K562 (cell line): Measurements from ENCODE around the gene GNAI2.

Source experiments
- CAMTA2 ChIP-seq: fragments of 250-450 bp; sonication (Bioruptor Pico); conservative IDR thresholded peaks from 2 replicates; pipeline ENCODE4 v1.5.1; 2022
- CHCHD3 ChIP-seq: fragments of 250-450 bp; sonication (Bioruptor Pico); IDR thresholded peaks from 2 replicates; pipeline ENCODE4 v2.1.2; 2022; ENCODE audit warnings: mild to moderate bottlenecking
- FOXJ3 ChIP-seq: sonication (generic); formaldehyde crosslinking; IDR thresholded peaks from 2 replicates; pipeline ENCODE4 v1.4.0; 2020; ENCODE audit warnings: mild to moderate bottlenecking, missing genetic modification reagents
- MAZ ChIP-seq, 2 experiments: fragments of 450-650 bp in 1 of 2; sonication (generic) in 1 of 2; formaldehyde crosslinking; IDR thresholded peaks in 1 of 2; conservative IDR thresholded peaks in 1 of 2; 2 replicates each; pipeline versions ENCODE4 v1.4.0 to v1.5.0; 2020; ENCODE audit warnings: mild to moderate bottlenecking in 1 of 2, missing genetic modification reagents in 1 of 2
- PTRF ChIP-seq: fragments of 450-650 bp; IDR thresholded peaks from 2 replicates; pipeline ENCODE4 v1.6.1; 2016; ENCODE audit warnings: mild to moderate bottlenecking, missing genetic modification characterization, missing compliant biosample characterization
- SIN3A ChIP-seq, 2 experiments: fragments of 150-350 bp in 1 of 2; IDR thresholded peaks; 2 replicates each; pipeline ENCODE4 v1.6.1; 2011 to 2016; ENCODE audit warnings: borderline replicate concordance in 2 of 2, low read depth in 2 of 2, low read length in 2 of 2, mild to moderate bottlenecking in 2 of 2, moderate library complexity in 2 of 2; ENCODE audit not compliant: control insufficient read depth in 1 of 2
- TF ChIP-seq, protein P1 (sequence below), 3 experiments: IDR thresholded peaks in 2 of 3; conservative IDR thresholded peaks in 1 of 3; 2 replicates each; pipeline ENCODE4 v1.5.1; 2011 to 2012; ENCODE audit warnings: low read length in 3 of 3, mild to moderate bottlenecking in 3 of 3, control low read depth in 2 of 3, improper control_type of control experiment in 1 of 3, inconsistent platforms in 1 of 3, low read depth in 1 of 3, mixed read lengths in 1 of 3, moderate library complexity in 1 of 3; ENCODE audit not compliant: insufficient read depth in 2 of 3
- TF ChIP-seq, protein P2 (sequence below): IDR thresholded peaks from 2 replicates; pipeline ENCODE4 v1.6.1; 2014; ENCODE audit warnings: antibody characterized with exemption
- TF ChIP-seq, protein P3 (sequence below), 2 experiments: fragments of 450-650 bp in 1 of 2; sonication (generic) in 1 of 2; formaldehyde crosslinking in 1 of 2; IDR thresholded peaks in 1 of 2; conservative IDR thresholded peaks in 1 of 2; 2 replicates each; pipeline versions ENCODE4 v1.6.1 to v1.8.1; 2016 to 2023; ENCODE audit warnings: mild to moderate bottlenecking in 2 of 2, moderate library complexity in 2 of 2, inconsistent platforms in 1 of 2, missing genetic modification reagents in 1 of 2
- TF ChIP-seq, protein P4 (sequence below): sonication (generic); formaldehyde crosslinking; IDR thresholded peaks from 2 replicates; pipeline ENCODE4 v1.8.0; 2022; ENCODE audit warnings: missing genetic modification reagents, mild to moderate bottlenecking, moderate library complexity, borderline replicate concordance
- TF ChIP-seq, protein P5 (sequence below): fragments of 250-450 bp; sonication (Bioruptor Pico); IDR thresholded peaks from 2 replicates; pipeline ENCODE4 v1.5.0; 2022; ENCODE audit warnings: mild to moderate bottlenecking

DNA sequence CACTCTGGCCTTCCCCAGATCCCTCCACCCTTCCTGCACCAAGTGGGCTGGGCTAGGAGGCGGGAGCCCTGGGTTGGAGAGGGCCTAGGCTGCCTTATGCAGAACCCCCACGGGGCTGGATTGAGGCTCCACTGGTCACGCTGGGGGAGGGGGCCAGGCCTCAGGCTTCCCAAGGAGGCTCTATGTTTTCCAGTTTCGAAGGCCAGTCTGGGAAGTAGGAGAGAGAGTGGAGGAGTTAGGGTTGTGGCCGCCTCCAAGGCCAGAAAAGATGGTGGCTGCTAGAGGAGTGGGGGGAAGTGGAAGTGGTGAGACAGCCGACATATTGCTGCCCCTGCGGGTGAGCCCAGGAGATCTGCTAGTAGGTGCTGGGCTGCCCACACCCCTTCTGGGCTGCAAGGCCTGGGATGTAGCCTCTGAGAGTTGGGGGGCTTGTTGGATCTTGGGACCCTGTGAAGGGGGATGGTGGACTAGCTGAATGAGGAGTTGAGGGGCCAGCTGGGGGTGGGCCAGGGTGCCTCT lies 1.2 kb downstream of the GNAI2 start:
- TF ChIP-seq, protein P1, sequence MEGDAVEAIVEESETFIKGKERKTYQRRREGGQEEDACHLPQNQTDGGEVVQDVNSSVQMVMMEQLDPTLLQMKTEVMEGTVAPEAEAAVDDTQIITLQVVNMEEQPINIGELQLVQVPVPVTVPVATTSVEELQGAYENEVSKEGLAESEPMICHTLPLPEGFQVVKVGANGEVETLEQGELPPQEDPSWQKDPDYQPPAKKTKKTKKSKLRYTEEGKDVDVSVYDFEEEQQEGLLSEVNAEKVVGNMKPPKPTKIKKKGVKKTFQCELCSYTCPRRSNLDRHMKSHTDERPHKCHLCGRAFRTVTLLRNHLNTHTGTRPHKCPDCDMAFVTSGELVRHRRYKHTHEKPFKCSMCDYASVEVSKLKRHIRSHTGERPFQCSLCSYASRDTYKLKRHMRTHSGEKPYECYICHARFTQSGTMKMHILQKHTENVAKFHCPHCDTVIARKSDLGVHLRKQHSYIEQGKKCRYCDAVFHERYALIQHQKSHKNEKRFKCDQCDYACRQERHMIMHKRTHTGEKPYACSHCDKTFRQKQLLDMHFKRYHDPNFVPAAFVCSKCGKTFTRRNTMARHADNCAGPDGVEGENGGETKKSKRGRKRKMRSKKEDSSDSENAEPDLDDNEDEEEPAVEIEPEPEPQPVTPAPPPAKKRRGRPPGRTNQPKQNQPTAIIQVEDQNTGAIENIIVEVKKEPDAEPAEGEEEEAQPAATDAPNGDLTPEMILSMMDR (IDR thresholded peaks at IDR 0.05 in 2 of 3, conservative IDR thresholded peaks at IDR 0.05 in 1 of 3; ENCODE audit: insufficient read depth in 2 of 3, low read depth in 1 of 3, low read length in 3 of 3) = no peak
- TF ChIP-seq CAMTA2 (CRISPR knock-in tag) (no peak), CHCHD3 (CRISPR knock-in tag) (no peak), PTRF (tag) (no peak), SIN3A (IDR thresholded peaks at IDR 0.05; ENCODE audit: borderline replicate concordance in 2 of 2, control insufficient read depth in 1 of 2, low read depth in 2 of 2, low read length in 2 of 2) (no peak), FOXJ3 (no peak), MAZ (CRISPR knock-in tag; conservative IDR thresholded peaks at IDR 0.05 in 1 of 2, IDR thresholded peaks at IDR 0.05 in 1 of 2) (no peak)
- TF ChIP-seq, protein P2, sequence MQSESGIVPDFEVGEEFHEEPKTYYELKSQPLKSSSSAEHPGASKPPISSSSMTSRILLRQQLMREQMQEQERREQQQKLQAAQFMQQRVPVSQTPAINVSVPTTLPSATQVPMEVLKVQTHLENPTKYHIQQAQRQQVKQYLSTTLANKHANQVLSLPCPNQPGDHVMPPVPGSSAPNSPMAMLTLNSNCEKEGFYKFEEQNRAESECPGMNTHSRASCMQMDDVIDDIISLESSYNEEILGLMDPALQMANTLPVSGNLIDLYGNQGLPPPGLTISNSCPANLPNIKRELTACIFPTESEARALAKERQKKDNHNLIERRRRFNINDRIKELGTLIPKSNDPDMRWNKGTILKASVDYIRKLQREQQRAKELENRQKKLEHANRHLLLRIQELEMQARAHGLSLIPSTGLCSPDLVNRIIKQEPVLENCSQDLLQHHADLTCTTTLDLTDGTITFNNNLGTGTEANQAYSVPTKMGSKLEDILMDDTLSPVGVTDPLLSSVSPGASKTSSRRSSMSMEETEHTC = no peak
- TF ChIP-seq, protein P3, sequence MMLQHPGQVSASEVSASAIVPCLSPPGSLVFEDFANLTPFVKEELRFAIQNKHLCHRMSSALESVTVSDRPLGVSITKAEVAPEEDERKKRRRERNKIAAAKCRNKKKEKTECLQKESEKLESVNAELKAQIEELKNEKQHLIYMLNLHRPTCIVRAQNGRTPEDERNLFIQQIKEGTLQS (IDR thresholded peaks at IDR 0.05) = no peak
- TF ChIP-seq, protein P3 (CRISPR knock-in tag; conservative IDR thresholded peaks at IDR 0.05) = no peak
- TF ChIP-seq, protein P4, sequence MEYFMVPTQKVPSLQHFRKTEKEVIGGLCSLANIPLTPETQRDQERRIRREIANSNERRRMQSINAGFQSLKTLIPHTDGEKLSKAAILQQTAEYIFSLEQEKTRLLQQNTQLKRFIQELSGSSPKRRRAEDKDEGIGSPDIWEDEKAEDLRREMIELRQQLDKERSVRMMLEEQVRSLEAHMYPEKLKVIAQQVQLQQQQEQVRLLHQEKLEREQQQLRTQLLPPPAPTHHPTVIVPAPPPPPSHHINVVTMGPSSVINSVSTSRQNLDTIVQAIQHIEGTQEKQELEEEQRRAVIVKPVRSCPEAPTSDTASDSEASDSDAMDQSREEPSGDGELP (CRISPR knock-in tag) = no peak
- TF ChIP-seq, protein P5, sequence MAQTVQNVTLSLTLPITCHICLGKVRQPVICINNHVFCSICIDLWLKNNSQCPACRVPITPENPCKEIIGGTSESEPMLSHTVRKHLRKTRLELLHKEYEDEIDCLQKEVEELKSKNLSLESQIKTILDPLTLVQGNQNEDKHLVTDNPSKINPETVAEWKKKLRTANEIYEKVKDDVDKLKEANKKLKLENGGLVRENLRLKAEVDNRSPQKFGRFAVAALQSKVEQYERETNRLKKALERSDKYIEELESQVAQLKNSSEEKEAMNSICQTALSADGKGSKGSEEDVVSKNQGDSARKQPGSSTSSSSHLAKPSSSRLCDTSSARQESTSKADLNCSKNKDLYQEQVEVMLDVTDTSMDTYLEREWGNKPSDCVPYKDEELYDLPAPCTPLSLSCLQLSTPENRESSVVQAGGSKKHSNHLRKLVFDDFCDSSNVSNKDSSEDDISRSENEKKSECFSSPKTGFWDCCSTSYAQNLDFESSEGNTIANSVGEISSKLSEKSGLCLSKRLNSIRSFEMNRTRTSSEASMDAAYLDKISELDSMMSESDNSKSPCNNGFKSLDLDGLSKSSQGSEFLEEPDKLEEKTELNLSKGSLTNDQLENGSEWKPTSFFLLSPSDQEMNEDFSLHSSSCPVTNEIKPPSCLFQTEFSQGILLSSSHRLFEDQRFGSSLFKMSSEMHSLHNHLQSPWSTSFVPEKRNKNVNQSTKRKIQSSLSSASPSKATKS = no peak
